Neural cell (in vitro differentiated cells): ENCODE measurements around the gene RIMKLB. TPM values are rescaled to one million over a fixed set of nuclear protein-coding genes. Genes with fewer than 3 reads are reported as not detected.

Experiments
- H2AFZ ChIP-seq: fragments of 200-600, 300-800 bp; sonication (generic), shearing (Covaris generic); 2 replicates; pipeline ENCODE4 v1.6.0; 2014; ENCODE audit warnings: low read depth, mild to moderate bottlenecking, antibody characterized with exemption, low read length, moderate library complexity
- H3F3A ChIP-seq: fragments of 200-600 bp; shearing (Covaris generic); 2 replicates; pipeline ENCODE4 v1.6.1; 2016; ENCODE audit warnings: mild to moderate bottlenecking, moderate library complexity, mixed read lengths, antibody characterized with exemption, low read length; ENCODE audit not compliant: insufficient read depth, poor library complexity, severe bottlenecking
- H3K27ac ChIP-seq: fragments of 200-600, 300-800 bp; sonication (generic), shearing (Covaris generic); 2 replicates; pipeline ENCODE4 v1.5.1; 2014; ENCODE audit warnings: mild to moderate bottlenecking, low read length, moderate library complexity
- H3K27me3 ChIP-seq: fragments of 300-800, 200-600 bp; sonication (generic), shearing (Covaris generic); 2 replicates; pipeline ENCODE4 v1.6.0; 2014; ENCODE audit warnings: mild to moderate bottlenecking, low read depth, low read length, moderate library complexity; ENCODE audit not compliant: insufficient read depth
- H3K36me3 ChIP-seq: fragments of 300-800, 200-600 bp; sonication (generic), shearing (Covaris generic); 2 replicates; pipeline ENCODE4 v1.5.1; 2014; ENCODE audit warnings: mild to moderate bottlenecking, antibody characterized with exemption, low read length, moderate library complexity; ENCODE audit not compliant: insufficient read depth
- H3K4me2 ChIP-seq: fragments of 300-800, 200-600 bp; sonication (generic), shearing (Covaris generic); 2 replicates; pipeline ENCODE4 v1.6.0; 2014; ENCODE audit warnings: mild to moderate bottlenecking, low read length
- H3K4me3 ChIP-seq: fragments of 300-800, 200-600 bp; sonication (generic), shearing (Covaris generic); 2 replicates; pipeline ENCODE4 v1.5.1; 2014; ENCODE audit warnings: mild to moderate bottlenecking, low read length, moderate library complexity
- H3K79me2 ChIP-seq: fragments of 200-600 bp; shearing (Covaris generic); replicated peaks from 2 replicates; pipeline ENCODE4 v1.6.0; 2014; ENCODE audit warnings: mild to moderate bottlenecking, low read length, moderate library complexity; ENCODE audit not compliant: insufficient read depth
- H3K9ac ChIP-seq: fragments of 300-800, 200-600 bp; sonication (generic), shearing (Covaris generic); 2 replicates; pipeline ENCODE4 v1.6.1; 2016; ENCODE audit warnings: mild to moderate bottlenecking, low read length, mixed read lengths
- H3K9me2 ChIP-seq: fragments of 200-600 bp; shearing (Covaris generic); 2 replicates; pipeline ENCODE4 v1.6.1; 2016; ENCODE audit warnings: mild to moderate bottlenecking, low read length, mixed read lengths; ENCODE audit not compliant: insufficient read depth
- H3K9me3 ChIP-seq: fragments of 200-600, 300-800 bp; sonication (generic), shearing (Covaris generic); 2 replicates; pipeline ENCODE4 v1.6.1; 2016; ENCODE audit warnings: mild to moderate bottlenecking, mixed run types, low read length, moderate library complexity, mixed read lengths
- H4K20me1 ChIP-seq: fragments of 200-600 bp; shearing (Covaris generic); 2 replicates; pipeline ENCODE4 v1.6.1; 2016; ENCODE audit warnings: mild to moderate bottlenecking, mixed run types; ENCODE audit not compliant: insufficient read depth
- CTCF ChIP-seq: fragments of 450-650 bp; IDR thresholded peaks from 2 replicates; pipeline ENCODE4 v1.5.1; 2014; ENCODE audit warnings: antibody characterized with exemption, mild to moderate bottlenecking, moderate library complexity; ENCODE audit not compliant: poor library complexity, severe bottlenecking
- EP300 ChIP-seq: fragments of 450-650 bp; conservative IDR thresholded peaks from 2 replicates; pipeline ENCODE4 v1.6.1; 2014; ENCODE audit warnings: antibody characterized with exemption, mild to moderate bottlenecking, moderate library complexity; ENCODE audit not compliant: poor library complexity, severe bottlenecking
- EZH2 ChIP-seq: fragments of 200-600, 300-800 bp; shearing (Covaris generic), sonication (generic); IDR thresholded peaks from 2 replicates; pipeline ENCODE4 v1.6.1; 2014; ENCODE audit warnings: antibody characterized with exemption, low read length, borderline replicate concordance, mild to moderate bottlenecking; ENCODE audit not compliant: insufficient read depth, poor library complexity, severe bottlenecking
- MXI1 ChIP-seq: fragments of 450-650 bp; conservative IDR thresholded peaks from 2 replicates; pipeline ENCODE4 v1.6.1; 2014; ENCODE audit warnings: antibody characterized with exemption, mild to moderate bottlenecking; ENCODE audit not compliant: poor library complexity, severe bottlenecking
- POLR2AphosphoS5 ChIP-seq: IDR thresholded peaks from 2 replicates; pipeline ENCODE4 v1.6.1; 2012
- RAD21 ChIP-seq: fragments of 450-650 bp; conservative IDR thresholded peaks from 2 replicates; pipeline ENCODE4 v1.6.1; 2014; ENCODE audit warnings: antibody characterized with exemption, mild to moderate bottlenecking, moderate library complexity
- REST ChIP-seq: IDR thresholded peaks from 2 replicates; pipeline ENCODE4 v1.6.1; 2012; ENCODE audit warnings: borderline replicate concordance
- SMC3 ChIP-seq: fragments of 450-650 bp; conservative IDR thresholded peaks from 2 replicates; pipeline ENCODE4 v1.6.1; 2014; ENCODE audit warnings: antibody characterized with exemption, mild to moderate bottlenecking, moderate library complexity; ENCODE audit not compliant: poor library complexity
- TAF1 ChIP-seq: IDR thresholded peaks from 2 replicates; pipeline ENCODE4 v1.6.1; 2012; ENCODE audit warnings: low read depth
- polyA plus RNA-seq: library from polyadenylated mRNA; depleted of rRNA; stranded (reverse); fragments of >200 nt; gene quantifications from 2 replicates; pipeline ENCODE4 v1.2.3, GENCODE V29; 2014

The RIMKLB gene
- polyA plus RNA-seq, 1 donor from 2014 or later, result 393 TPM

GRCh38 chr12:8813572-8814357 lies 116.0 kb downstream of the RIMKLB start:
- no peaks in the 10 kb centered on the region for H3K36me3 ChIP-seq
- no peak overlapping the region for H3K9ac ChIP-seq
- H3K79me2 ChIP-seq, result no peaks in the 10 kb centered on the region
- no peak overlapping the region for H3K4me3 ChIP-seq
- no peak overlapping the region for H2AFZ ChIP-seq
- no peaks in the 10 kb centered on the region for H3K9me2 ChIP-seq
- no peaks in the 10 kb centered on the region for H3K27me3 ChIP-seq
- no peak overlapping the region for H3K27ac ChIP-seq
- no peaks in the 10 kb centered on the region for H3F3A ChIP-seq
- no peak overlapping the region for H3K4me2 ChIP-seq
- TF ChIP-seq MXI1, result no peak
- no peak for TF ChIP-seq POLR2AphosphoS5
- no peaks in the 10 kb centered on the region for H4K20me1 ChIP-seq
- H3K9me3 ChIP-seq, result no peaks in the 10 kb centered on the region

- H3K79me2 ChIP-seq, result no peaks in the 10 kb centered on the region
- H3K4me2 ChIP-seq, result no peak overlapping the region
- H3K27ac ChIP-seq, result no peak overlapping the region
- no peak overlapping the region for H3K4me3 ChIP-seq
- no peaks in the 10 kb centered on the region for H3K9me2 ChIP-seq
- H2AFZ ChIP-seq, result no peak overlapping the region
- no peaks in the 10 kb centered on the region for H3K9me3 ChIP-seq
- no peaks in the 10 kb centered on the region for H3F3A ChIP-seq
- TF ChIP-seq CTCF, result no peak
- no peak for TF ChIP-seq SMC3
- TF ChIP-seq MXI1, result no peak
- TF ChIP-seq POLR2AphosphoS5, result no peak
- TF ChIP-seq TAF1, result no peak
- TF ChIP-seq EZH2, result no peak
- TF ChIP-seq RAD21, result no peak
- no peak for TF ChIP-seq EP300
- no peaks in the 10 kb centered on the region for H3K27me3 ChIP-seq
- H3K9ac ChIP-seq, result no peak overlapping the region
- no peaks in the 10 kb centered on the region for H4K20me1 ChIP-seq
- no peaks in the 10 kb centered on the region for H3K36me3 ChIP-seq
These were observed 118.8 kb downstream of the RIMKLB start for GRCh38 chr12:8816448-8817050.

- no peak overlapping the region for H2AFZ ChIP-seq
- H3F3A ChIP-seq, result no peaks in the 10 kb centered on the region
- no peak overlapping the region for H3K9ac ChIP-seq
- no peaks in the 10 kb centered on the region for H3K36me3 ChIP-seq
- no peaks in the 10 kb centered on the region for H4K20me1 ChIP-seq
- H3K9me2 ChIP-seq, result no peaks in the 10 kb centered on the region
- no peak overlapping the region for H3K4me3 ChIP-seq
- H3K79me2 ChIP-seq, result no peaks in the 10 kb centered on the region
- H3K4me2 ChIP-seq, result no peak overlapping the region
- no peak for TF ChIP-seq EZH2
- TF ChIP-seq MXI1, result no peak
- TF ChIP-seq REST, result no peak
- no peak for TF ChIP-seq CTCF
- TF ChIP-seq SMC3, result no peak
- TF ChIP-seq EP300, result no peak
- no peak for TF ChIP-seq POLR2AphosphoS5
- TF ChIP-seq RAD21, result no peak
- no peak for TF ChIP-seq TAF1
- H3K27me3 ChIP-seq, result no peaks in the 10 kb centered on the region
- H3K27ac ChIP-seq, result no peak overlapping the region
- no peaks in the 10 kb centered on the region for H3K9me3 ChIP-seq
These were observed 120.1 kb downstream of the RIMKLB start for GRCh38 chr12:8817856-8818255.
